ENCODE measurements around the gene RBM38. TPM values are rescaled to one million over a fixed set of nuclear protein-coding genes. Genes with fewer than 3 reads are reported as not detected.

The RBM38 gene
- total and polyA plus RNA-seq, 4 donors, result 12.7 to 25.0 (median 18.2) TPM

DNA sequence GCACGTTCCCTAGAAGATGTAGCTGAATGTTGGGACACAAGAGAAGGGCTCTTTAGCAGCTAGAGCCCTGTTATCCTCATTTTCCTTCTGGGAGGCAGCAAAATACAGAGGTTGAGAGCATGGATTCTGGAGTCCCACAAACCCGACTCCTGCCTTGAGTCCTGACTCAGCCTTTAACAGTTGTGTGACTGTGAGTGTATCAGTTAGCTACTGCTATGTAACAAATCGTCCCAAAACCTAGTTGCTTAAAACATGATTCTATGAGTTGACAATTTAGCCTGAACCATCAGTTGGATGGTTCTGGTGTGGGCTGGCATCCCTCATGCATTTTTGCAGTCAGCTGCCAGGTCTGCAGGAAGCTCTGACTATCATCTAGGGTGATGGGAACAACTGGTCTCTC, 54.6 kb downstream of the RBM38 start:
- Histone ChIP-seq H3K27me3 (ENCODE audit: control insufficient read depth, insufficient read depth, low read length) (no peaks in the 10 kb centered on the region), H3K27ac (ENCODE audit: low read depth, low read length) (no peak overlapping the region), H3K36me3 (ENCODE audit: control insufficient read depth, insufficient read depth, low read length) (no peaks in the 10 kb centered on the region), H3K4me1 (ENCODE audit: control insufficient read depth, insufficient read depth, low read length) (peaks cover 15% of the 10 kb centered on the region), H3K9me3 (ENCODE audit: control insufficient read depth, insufficient read depth, low read length) (peaks cover 3% of the 10 kb centered on the region), H3K4me3 (ENCODE audit: low read depth, low read length) (no peak overlapping the region)
- WGBS (ENCODE audit: insufficient coverage), result 88% methylated on average over 2 of the region's 3 CpGs
- no peak for DNase-seq (ENCODE audit: low read depth in 4 of 6, low spot score in 6 of 6)

- H3K36me3 ChIP-seq (ENCODE audit: control insufficient read depth, insufficient read depth, low read length), result no peaks in the 10 kb centered on the region
- H3K27ac ChIP-seq (ENCODE audit: low read depth, low read length), result no peak overlapping the region
- peaks cover 3% of the 10 kb centered on the region for H3K9me3 ChIP-seq (ENCODE audit: control insufficient read depth, insufficient read depth, low read length)
- H3K27me3 ChIP-seq (ENCODE audit: control insufficient read depth, insufficient read depth, low read length), result no peaks in the 10 kb centered on the region
- no peak overlapping the region for H3K4me3 ChIP-seq (ENCODE audit: low read depth, low read length)
- no peak for DNase-seq (ENCODE audit: low read depth in 4 of 6, low spot score in 6 of 6)
- peaks cover 11% of the 10 kb centered on the region for H3K4me1 ChIP-seq (ENCODE audit: control insufficient read depth, insufficient read depth, low read length)
- 88% methylated on average over 8 of the region's 9 CpGs for WGBS (ENCODE audit: insufficient coverage)
Measured at GRCh38 chr20:57448764-57449354, 57.7 kb downstream of the RBM38 start.

DNA sequence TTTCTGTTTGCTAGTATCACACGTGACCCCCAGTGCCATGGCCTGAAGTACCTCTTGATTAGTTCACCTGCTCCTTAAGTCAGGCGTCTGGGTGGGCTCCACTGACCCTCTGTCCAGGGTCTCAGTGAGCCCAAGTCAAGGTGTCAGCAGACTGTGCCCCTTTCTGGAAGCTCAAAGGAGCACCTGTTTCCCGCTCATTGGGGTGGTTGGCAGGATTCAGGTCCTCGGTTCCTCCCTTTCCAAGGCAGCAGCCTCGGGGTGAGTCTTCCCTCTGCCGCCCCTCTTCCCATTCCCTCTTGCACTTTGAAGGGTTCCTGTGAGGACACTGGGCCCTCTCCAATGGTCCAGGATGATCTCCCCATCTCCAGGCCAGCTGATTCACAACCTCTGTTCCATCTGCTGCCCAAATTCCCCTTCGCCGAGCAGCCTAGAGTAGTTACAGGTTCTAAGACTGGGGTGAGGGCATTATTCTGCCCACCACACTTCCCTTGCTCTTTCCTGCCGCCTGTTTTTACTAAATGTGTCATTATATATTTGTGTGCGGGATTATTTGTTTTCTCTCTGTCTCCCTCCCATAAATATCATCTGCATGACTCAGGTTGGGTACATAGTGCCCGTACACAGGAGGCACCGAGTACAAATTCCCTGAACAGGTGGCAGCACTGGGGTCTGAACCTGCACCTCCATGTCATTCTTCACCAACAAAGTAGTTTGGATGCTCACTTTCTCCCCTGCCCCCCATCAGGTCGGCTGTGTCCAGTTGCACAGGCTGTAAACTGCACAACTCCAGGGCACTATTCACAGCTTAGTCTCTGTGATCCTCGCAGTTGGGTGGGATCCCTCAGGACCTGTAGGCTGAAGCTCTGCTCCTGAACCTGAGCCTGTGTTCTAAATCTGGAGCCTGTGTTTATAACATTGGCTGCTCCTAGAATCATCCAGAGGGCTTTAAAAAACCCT, 58.5 kb downstream of the RBM38 start:
- Histone ChIP-seq H3K36me3 (ENCODE audit: control insufficient read depth, insufficient read depth, low read length) (no peaks in the 10 kb centered on the region), H3K4me3 (ENCODE audit: low read depth, low read length) (no peak overlapping the region), H3K4me1 (ENCODE audit: control insufficient read depth, insufficient read depth, low read length) (peaks cover 11% of the 10 kb centered on the region), H3K27me3 (ENCODE audit: control insufficient read depth, insufficient read depth, low read length) (no peaks in the 10 kb centered on the region), H3K27ac (ENCODE audit: low read depth, low read length) (no peak overlapping the region), H3K9me3 (ENCODE audit: control insufficient read depth, insufficient read depth, low read length) (peaks cover 3% of the 10 kb centered on the region)
- 83% methylated on average over 10 of the region's 14 CpGs for WGBS (ENCODE audit: insufficient coverage)
- DNase-seq (ENCODE audit: low read depth in 4 of 6, low spot score in 6 of 6), result no peak

DNA sequence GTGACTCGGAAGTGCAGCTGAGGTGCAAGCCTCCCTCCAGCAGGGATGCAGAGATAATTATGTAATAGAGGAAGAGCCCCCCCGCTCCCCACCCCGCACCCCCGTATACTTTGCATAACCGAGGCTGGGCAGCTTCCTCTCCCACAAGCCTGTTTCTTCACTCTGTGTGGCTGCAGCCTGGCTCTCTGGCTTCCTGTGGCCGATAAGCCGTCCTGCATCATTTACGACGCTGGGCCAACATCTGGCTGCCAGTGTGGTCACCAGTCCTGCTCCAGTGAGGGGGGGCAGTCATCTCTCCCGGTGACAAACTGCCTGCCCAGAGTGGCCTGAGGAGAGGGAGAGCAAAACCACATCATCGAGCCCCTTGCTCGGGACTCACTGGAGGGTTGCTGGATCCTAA, 59.2 kb downstream of the RBM38 start:
- no peak overlapping the region for H3K27ac ChIP-seq (ENCODE audit: low read depth, low read length)
- DNase-seq (ENCODE audit: low read depth in 4 of 6, low spot score in 6 of 6), result no peak
- H3K4me1 ChIP-seq (ENCODE audit: control insufficient read depth, insufficient read depth, low read length), result peaks cover 15% of the 10 kb centered on the region

DNA sequence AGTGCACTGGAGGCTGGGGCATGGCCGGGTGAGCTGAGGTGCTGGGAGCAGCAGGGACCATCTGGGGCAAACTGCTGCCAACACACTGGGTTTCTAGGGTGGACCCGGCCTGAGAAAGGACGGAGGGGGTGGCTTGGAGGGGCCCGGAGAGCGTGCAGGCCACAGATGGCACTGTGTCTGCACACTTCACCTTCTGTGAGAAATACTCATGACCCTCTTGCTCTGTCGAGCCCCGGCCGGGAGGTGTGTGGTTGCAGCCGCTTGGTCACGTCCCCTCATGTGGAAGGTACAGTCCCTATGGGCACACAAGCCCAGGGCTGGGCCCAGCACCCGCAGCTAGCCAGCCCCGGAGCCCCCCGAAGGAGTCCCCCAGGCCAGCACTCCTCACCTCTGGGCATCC, 59.7 kb downstream of the RBM38 start:
- no peak overlapping the region for H3K27ac ChIP-seq (ENCODE audit: low read depth, low read length)

More for the DNA sequence above, 59.2 kb downstream of the RBM38 start:
- Histone ChIP-seq H3K36me3 (ENCODE audit: control insufficient read depth, insufficient read depth, low read length) (no peaks in the 10 kb centered on the region), H3K27me3 (ENCODE audit: control insufficient read depth, insufficient read depth, low read length) (no peaks in the 10 kb centered on the region), H3K4me3 (ENCODE audit: low read depth, low read length) (no peak overlapping the region), H3K9me3 (ENCODE audit: control insufficient read depth, insufficient read depth, low read length) (peaks cover 3% of the 10 kb centered on the region)
- 40% methylated on average over 9 of the region's 12 CpGs for WGBS (ENCODE audit: insufficient coverage)

GRCh38 chr20:57451431-57451794, 60.2 kb downstream of the RBM38 start:
- H3K9me3 ChIP-seq (ENCODE audit: control insufficient read depth, insufficient read depth, low read length), result peaks cover 3% of the 10 kb centered on the region
- H3K4me3 ChIP-seq (ENCODE audit: low read depth, low read length), result no peak overlapping the region
- H3K27ac ChIP-seq (ENCODE audit: low read depth, low read length), result no peak overlapping the region
- no peak for DNase-seq (ENCODE audit: low read depth in 4 of 6, low spot score in 6 of 6)
- H3K4me1 ChIP-seq (ENCODE audit: control insufficient read depth, insufficient read depth, low read length), result peaks cover 15% of the 10 kb centered on the region
- no peaks in the 10 kb centered on the region for H3K27me3 ChIP-seq (ENCODE audit: control insufficient read depth, insufficient read depth, low read length)
- WGBS (ENCODE audit: insufficient coverage), result 75% methylated on average over 7 of the region's 7 CpGs
- H3K36me3 ChIP-seq (ENCODE audit: control insufficient read depth, insufficient read depth, low read length), result no peaks in the 10 kb centered on the region

More for the DNA sequence above, 59.7 kb downstream of the RBM38 start:
- peaks cover 3% of the 10 kb centered on the region for H3K9me3 ChIP-seq (ENCODE audit: control insufficient read depth, insufficient read depth, low read length)
- 74% methylated on average over 10 of the region's 13 CpGs for WGBS (ENCODE audit: insufficient coverage)
- H3K4me3 ChIP-seq (ENCODE audit: low read depth, low read length), result no peak overlapping the region
- no peaks in the 10 kb centered on the region for H3K27me3 ChIP-seq (ENCODE audit: control insufficient read depth, insufficient read depth, low read length)
- peaks cover 15% of the 10 kb centered on the region for H3K4me1 ChIP-seq (ENCODE audit: control insufficient read depth, insufficient read depth, low read length)
- DNase-seq (ENCODE audit: low read depth in 4 of 6, low spot score in 6 of 6), result no peak
- no peaks in the 10 kb centered on the region for H3K36me3 ChIP-seq (ENCODE audit: control insufficient read depth, insufficient read depth, low read length)

GRCh38 chr20:57451795-57452661, 60.8 kb downstream of the RBM38 start:
- Histone ChIP-seq H3K27me3 (ENCODE audit: control insufficient read depth, insufficient read depth, low read length) (no peaks in the 10 kb centered on the region), H3K4me3 (ENCODE audit: low read depth, low read length) (no peak overlapping the region), H3K9me3 (ENCODE audit: control insufficient read depth, insufficient read depth, low read length) (no peaks in the 10 kb centered on the region), H3K27ac (ENCODE audit: low read depth, low read length) (no peak overlapping the region), H3K4me1 (ENCODE audit: control insufficient read depth, insufficient read depth, low read length) (peaks cover 17% of the 10 kb centered on the region), H3K36me3 (ENCODE audit: control insufficient read depth, insufficient read depth, low read length) (no peaks in the 10 kb centered on the region)
- no peak for DNase-seq (ENCODE audit: low read depth in 4 of 6, low spot score in 6 of 6)
- WGBS (ENCODE audit: insufficient coverage), result 78% methylated on average over 17 of the region's 21 CpGs

DNA sequence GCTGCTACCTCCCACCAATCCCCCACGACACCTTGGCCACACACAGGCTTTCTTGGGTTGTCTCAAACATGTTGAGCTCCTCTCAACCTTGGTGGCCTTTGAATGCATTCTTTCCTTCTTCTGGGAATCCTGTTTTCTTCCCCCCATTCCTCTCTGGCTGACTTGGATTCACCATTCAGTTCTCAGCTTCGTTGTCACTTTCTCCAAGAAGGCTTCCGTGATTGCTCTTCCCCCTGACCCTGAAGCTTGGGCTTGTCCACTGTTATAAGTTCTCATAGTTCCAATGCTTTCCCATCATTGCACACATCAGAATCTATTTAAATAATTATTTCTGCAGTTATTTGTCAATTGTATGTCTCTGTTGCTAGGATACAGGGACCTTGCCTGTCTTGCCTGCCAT, 64.2 kb downstream of the RBM38 start:
- no peaks in the 10 kb centered on the region for H3K9me3 ChIP-seq (ENCODE audit: control insufficient read depth, insufficient read depth, low read length)
- no peaks in the 10 kb centered on the region for H3K27me3 ChIP-seq (ENCODE audit: control insufficient read depth, insufficient read depth, low read length)
- WGBS (ENCODE audit: insufficient coverage), result 79% methylated on average over 3 of the region's 3 CpGs
- no peak overlapping the region for H3K4me3 ChIP-seq (ENCODE audit: low read depth, low read length)
- H3K4me1 ChIP-seq (ENCODE audit: control insufficient read depth, insufficient read depth, low read length), result peaks cover 47% of the 10 kb centered on the region
- no peak for DNase-seq (ENCODE audit: low read depth in 4 of 6, low spot score in 6 of 6)
- no peaks in the 10 kb centered on the region for H3K36me3 ChIP-seq (ENCODE audit: control insufficient read depth, insufficient read depth, low read length)
- H3K27ac ChIP-seq (ENCODE audit: low read depth, low read length), result no peak overlapping the region

GRCh38 chr20:57456116-57456515, 64.9 kb downstream of the RBM38 start:
- H3K4me3 ChIP-seq (ENCODE audit: low read depth, low read length), result no peak overlapping the region
- H3K27me3 ChIP-seq (ENCODE audit: control insufficient read depth, insufficient read depth, low read length), result no peaks in the 10 kb centered on the region
- no peak for DNase-seq (ENCODE audit: low read depth in 4 of 6, low spot score in 6 of 6)
- H3K9me3 ChIP-seq (ENCODE audit: control insufficient read depth, insufficient read depth, low read length), result no peaks in the 10 kb centered on the region
- no peaks in the 10 kb centered on the region for H3K36me3 ChIP-seq (ENCODE audit: control insufficient read depth, insufficient read depth, low read length)
- peaks cover 45% of the 10 kb centered on the region for H3K4me1 ChIP-seq (ENCODE audit: control insufficient read depth, insufficient read depth, low read length)
- 97% methylated on average over 12 of the region's 13 CpGs for WGBS (ENCODE audit: insufficient coverage)
- H3K27ac ChIP-seq (ENCODE audit: low read depth, low read length), result no peak overlapping the region

Measured in spinal cord (tissue), 10 donors.